Measurements from ENCODE around the gene HOXD11.

GRCh38 chr2:176099159-176099727 lies 7.8 kb upstream of the HOXD11 start:
- TF ChIP-seq CTCF (IDR thresholded peaks at IDR 0.05; ENCODE audit: low read length) (no peak), EZH2 (IDR thresholded peaks at IDR 0.05; ENCODE audit: borderline replicate concordance, low read length) (no peak)
